GM11168 (cell line): ENCODE results near the gene SPATS2.

Experiments used
- in situ Hi-C: fragments of 300-500 bp; cut with MboI; formaldehyde crosslinking; loops from one replicate; pipeline ENCODE4 v1.12.0; 2022; ENCODE audit warnings: low sequenced_read_pairs; ENCODE audit not compliant: unreplicated experiment

The SPATS2 gene

DNA sequence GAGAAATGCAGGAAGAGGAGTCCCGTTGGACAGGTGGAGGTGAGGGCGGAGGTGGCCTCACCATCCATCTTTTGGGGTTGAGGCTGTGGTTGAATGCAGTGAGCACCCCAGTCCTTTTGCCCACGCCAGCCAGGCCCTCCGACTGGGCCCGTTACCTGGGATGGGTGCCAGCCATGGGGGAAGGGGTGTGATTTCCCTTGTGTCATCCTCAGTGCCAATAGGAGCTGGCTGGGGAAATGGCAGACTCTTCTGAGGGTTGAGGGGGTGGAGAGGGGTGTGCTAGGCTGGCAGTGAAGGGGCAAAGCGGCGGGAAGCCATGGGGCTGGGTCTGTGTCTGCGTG lies 181.2 kb downstream of the SPATS2 start:
- in situ Hi-C loops, result no loop called here

DNA sequence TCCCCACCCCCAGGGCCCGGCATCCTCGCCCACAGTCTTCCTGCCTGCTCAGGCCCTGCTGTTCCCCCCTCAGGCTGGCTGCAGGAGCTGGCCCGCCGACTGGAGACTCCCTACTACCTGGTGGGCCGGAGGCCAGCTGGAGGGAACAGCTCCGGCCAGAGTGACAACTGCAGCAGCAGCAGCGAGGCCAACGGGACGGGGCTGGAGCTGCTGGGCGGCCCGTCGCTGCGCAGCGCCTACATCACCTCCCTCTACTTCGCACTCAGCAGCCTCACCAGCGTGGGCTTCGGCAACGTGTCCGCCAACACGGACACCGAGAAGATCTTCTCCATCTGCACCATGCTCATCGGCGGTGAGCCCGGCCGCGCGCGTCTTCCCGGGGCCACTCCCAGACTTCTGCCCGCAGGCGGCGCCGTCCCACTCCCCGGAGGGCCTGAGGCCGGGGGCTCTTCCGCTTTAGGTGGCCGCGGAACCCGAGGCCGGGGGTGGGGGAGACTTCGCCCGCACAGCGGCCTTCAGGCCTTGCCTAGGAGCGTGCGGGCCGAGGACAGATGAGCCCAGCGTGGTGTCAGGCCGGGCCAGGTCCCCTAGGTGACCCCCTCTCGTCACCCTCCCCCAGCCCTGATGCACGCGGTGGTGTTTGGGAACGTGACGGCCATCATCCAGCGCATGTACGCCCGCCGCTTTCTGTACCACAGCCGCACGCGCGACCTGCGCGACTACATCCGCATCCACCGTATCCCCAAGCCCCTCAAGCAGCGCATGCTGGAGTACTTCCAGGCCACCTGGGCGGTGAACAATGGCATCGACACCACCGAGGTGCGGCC lies 181.8 kb downstream of the SPATS2 start:
- in situ Hi-C loops, result no loop called here

DNA sequence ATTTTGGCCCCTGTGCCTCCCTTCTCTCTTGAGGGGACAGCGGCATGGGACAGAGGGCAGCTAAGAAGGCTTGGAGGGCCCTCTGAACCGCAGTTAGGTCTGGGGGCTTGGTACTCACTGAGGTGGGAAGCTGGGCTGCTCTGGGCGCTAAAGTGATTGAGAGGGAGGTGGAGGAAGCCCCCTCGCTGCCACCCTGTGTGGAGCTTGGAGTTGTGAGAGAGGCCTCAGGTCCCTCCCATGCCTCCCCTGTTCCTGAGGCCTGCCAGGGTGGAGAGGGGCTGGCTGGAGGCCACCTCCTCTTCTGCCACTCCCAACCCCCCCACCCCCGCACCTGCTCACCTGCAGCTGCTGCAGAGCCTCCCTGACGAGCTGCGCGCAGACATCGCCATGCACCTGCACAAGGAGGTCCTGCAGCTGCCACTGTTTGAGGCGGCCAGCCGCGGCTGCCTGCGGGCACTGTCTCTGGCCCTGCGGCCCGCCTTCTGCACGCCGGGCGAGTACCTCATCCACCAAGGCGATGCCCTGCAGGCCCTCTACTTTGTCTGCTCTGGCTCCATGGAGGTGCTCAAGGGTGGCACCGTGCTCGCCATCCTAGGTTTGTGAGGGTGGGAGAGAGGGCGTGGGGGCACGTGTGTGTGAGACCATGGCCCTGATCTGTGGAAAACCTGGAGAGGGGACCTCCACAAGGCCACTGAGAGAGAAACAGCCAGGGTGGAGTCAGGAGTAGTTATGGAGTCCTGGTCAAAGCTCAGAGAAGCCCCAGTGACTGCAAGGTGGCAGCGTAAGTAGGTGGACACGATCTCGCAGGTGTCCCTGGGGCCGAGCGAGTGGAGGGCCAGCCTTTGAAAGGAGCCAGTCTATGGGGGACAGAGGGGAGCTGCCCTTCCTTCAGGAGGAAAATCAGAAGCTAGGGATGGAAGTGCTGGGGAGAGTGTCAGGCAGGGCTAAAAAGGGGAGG lies 182.8 kb downstream of the SPATS2 start:
- in situ Hi-C loops, result no loop called here

DNA sequence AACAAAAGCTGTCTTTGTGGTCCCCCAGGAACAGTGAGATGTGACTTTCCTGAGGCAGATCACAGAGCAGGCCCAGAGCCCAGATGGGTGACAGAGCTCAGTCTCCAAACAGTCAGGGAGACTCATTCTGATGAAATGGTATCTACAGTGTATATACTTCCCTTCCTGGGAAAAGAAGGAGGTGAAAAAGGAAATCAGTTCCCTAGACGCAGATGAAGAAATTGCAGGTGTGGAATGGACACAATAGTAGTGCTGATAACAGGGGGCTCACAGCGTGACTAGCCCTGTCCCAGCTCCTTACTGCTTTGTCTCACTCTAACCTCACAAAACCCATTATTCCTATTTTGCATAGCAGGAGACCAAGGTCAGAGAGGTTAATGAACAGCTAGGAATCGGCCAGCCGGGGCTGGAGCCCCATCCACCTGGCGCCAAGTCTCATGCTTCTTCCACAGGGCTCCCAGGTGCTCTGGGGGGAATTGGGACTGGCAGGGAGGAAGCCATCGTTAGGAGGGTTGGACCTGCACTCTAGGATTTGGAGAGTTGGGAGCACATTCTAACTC lies 183.5 kb downstream of the SPATS2 start:
- in situ Hi-C loops, result no loop called here

DNA sequence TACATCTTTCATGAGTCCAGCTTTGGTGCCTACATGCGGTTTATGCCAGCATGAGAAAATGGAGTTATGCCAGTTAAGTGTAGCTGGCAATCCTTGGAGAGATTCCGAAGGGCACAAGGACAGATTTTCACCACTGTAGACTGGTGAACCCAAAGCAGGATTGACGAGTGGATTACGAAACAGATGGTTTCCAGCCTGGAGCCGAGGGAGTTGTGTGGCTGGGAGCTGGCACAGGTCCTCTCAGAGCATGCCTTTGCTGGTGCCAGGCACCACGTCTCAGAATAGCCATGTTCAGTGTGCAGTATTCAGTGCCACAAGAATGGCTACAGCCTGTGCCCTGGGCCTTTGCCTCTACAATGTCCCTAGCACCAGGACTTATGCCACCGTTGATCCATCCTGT lies 184.8 kb downstream of the SPATS2 start:
- in situ Hi-C loops, result no loop called here

DNA sequence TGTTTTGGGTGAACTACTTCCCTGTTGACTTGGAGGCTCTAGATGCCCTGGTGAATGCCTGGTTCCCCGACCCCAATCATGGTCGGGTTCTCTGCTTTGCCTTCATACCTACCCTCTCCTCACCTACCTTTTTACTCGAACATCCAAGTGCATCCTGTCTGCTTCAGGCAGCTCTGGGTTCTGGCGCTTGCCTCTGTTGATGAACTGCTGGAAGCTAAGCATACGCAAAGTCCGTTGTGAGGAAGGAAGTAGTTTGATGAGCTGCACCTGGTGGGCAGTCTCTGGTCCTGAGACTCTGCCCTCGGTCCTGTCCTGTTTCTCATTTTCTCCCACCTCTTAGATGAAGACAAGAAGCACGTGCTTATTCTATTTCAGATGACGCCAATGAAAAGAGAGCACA lies 185.2 kb downstream of the SPATS2 start:
- in situ Hi-C loops, result no loop called here

DNA sequence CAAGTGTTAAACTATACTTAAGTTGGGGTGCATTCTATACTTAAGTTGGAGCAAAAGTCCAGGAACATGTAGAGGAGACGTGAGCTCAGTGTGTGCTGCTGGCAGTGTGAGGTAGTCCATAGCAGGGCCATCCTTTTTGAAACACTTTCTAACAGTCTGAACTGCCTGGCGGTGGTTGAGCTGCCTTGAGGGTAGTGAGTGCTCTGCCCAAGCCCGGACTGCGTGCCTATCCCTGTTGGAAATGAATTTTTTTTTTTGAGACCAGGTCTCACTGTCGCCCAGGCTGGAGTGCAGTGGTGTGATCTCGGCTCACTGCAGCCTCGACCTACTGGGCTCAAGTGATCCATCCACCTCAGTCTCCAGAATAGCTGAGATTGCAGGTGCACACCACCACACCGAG lies 185.6 kb downstream of the SPATS2 start:
- in situ Hi-C loops, result no loop called here

DNA sequence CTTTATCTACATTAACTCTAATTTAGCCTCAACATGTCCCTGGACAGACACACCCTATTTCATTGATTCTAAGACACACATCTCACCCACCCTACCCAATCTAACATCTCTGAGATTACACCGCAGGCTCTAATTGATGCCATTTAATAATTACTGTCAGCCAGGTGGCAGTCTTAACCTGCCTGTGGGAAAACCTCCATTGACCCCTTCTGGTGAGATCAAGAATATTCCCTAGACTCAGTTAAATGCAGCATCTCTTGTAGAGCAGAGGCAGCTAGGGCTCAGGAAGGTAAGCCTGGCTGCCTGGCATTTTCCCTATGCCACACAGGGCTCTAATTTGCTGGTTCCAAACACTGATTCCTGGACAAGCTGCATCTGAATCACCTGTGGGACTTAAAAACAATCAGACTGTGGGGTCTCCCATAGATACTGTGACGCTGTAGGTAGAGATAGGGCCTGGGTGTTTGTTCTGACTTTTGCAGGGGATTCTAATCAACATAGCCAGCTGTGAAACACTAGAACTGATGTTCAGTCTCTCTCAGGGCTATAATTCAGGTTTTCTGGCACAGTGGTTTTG lies 186.3 kb downstream of the SPATS2 start:
- in situ Hi-C loops, result no loop called here

DNA sequence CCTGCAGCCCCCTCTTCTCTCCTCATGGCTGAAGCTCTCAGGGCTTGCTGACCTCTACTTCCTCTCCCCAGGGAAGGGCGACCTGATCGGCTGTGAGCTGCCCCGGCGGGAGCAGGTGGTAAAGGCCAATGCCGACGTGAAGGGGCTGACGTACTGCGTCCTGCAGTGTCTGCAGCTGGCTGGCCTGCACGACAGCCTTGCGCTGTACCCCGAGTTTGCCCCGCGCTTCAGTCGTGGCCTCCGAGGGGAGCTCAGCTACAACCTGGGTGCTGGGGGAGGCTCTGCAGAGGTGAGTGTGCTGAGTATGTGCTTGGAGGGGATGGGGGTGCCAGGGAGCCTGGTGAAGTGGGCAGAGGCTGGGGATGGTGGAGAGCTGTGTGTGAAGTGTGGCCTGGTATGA lies 187.0 kb downstream of the SPATS2 start:
- in situ Hi-C loops, result no loop called here

DNA sequence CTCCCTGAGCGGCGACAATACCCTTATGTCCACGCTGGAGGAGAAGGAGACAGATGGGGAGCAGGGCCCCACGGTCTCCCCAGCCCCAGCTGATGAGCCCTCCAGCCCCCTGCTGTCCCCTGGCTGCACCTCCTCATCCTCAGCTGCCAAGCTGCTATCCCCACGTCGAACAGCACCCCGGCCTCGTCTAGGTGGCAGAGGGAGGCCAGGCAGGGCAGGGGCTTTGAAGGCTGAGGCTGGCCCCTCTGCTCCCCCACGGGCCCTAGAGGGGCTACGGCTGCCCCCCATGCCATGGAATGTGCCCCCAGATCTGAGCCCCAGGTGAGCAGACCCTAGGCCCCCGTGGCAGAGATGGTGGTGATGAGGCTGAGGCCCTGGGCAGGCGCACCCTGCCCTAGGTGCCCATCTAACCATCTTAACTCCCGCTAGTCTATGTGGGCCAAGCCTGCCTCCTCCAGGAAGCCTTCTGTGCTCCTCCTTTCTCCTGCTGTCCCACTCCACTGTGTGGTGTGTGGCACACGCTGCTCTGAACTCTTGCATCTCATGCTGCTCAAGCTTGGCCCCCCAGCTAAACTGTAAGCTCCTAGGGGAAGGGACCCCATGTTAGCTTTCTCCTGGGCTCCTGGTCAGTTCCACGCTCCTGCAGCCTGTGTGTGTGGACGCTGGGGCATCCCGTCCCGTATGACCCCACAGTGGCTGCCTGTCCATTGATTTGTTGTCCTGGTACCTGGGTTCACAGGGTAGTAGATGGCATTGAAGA lies 188.5 kb downstream of the SPATS2 start:
- in situ Hi-C loops, result no loop called here

DNA sequence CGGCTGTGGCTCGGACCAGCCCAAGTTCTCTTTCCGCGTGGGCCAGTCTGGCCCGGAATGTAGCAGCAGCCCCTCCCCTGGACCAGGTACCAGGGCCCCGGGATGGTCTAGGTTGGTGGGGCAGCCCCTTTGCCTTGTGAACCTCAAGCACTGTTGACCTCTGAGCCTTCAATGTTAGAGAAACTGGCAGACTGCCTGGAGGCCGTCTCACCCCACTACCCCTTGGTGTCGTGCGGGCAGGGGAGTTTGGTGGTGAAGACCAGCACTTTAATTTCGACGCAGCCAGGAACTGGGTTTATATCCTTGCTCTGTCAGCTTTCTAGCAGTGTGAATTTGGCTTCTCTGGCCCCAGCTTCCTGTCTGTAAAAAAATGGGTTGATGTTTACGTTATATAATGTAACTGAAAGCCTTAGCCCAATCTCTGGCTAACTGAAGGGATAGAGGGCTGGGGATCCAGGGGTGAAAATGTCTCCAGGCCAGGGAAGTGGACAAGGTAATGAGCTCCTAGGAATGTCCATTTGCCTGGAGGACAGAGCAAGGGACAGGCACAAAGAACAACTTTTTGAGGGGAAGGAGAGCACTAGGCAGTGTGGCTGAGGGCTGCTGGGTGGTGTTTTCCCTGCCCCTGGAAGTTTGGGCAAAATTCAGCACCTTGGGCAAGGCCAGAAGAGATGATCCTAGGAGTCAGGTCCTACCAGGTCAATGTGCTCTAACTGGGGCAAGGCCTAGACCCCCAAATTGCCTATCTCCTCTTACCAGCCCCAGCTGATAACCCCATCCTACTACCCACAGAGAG lies 189.3 kb downstream of the SPATS2 start:
- in situ Hi-C loops, result no loop called here

DNA sequence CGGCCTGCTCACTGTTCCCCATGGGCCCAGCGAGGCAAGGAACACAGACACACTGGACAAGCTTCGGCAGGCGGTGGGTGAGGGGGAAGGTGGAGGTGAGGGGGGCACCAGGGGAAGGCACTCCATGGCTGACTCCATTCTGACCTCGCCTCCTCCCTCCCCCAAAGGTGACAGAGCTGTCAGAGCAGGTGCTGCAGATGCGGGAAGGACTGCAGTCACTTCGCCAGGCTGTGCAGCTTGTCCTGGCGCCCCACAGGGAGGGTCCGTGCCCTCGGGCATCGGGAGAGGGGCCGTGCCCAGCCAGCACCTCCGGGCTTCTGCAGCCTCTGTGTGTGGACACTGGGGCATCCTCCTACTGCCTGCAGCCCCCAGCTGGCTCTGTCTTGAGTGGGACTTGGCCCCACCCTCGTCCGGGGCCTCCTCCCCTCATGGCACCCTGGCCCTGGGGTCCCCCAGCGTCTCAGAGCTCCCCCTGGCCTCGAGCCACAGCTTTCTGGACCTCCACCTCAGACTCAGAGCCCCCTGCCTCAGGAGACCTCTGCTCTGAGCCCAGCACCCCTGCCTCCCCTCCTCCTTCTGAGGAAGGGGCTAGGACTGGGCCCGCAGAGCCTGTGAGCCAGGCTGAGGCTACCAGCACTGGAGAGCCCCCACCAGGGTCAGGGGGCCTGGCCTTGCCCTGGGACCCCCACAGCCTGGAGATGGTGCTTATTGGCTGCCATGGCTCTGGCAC lies 190.1 kb downstream of the SPATS2 start:
- in situ Hi-C loops, result no loop called here

DNA sequence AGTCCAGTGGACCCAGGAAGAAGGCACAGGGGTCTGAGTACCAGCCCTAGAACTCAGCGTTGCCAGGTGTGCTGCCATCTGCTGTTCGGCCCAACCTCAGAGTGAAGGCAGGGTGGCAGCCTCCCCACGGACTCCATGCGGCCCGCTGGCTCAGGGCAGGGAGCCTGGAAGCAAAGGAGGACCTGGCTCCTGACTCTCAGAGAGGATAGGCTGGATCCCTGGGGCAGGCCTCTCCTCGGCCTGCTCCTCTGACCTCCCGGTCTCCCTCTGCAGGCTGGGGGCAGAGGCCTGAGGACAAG lies 190.6 kb downstream of the SPATS2 start:
- in situ Hi-C loops, result no loop called here

DNA sequence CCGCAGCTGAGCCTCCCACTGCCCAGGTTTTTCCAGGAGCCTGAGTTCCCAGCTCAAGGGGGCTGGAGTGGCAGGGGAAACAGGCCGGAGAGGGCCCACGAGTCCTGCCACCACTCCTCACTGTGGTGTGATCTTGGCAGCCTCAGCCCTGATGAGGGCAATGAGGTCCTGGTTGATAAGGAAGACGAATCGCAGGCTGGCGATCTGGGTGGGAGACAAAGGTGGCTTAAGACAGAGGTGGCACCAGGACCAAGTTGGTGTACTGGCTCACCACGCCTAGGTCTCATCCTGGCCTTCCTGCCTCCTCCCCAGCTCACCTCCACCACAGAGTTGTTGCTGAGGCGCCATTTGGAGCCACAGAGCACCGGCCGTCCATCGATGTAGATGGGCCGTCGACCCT lies 191.3 kb downstream of the SPATS2 start:
- in situ Hi-C loops, result no loop called here

DNA sequence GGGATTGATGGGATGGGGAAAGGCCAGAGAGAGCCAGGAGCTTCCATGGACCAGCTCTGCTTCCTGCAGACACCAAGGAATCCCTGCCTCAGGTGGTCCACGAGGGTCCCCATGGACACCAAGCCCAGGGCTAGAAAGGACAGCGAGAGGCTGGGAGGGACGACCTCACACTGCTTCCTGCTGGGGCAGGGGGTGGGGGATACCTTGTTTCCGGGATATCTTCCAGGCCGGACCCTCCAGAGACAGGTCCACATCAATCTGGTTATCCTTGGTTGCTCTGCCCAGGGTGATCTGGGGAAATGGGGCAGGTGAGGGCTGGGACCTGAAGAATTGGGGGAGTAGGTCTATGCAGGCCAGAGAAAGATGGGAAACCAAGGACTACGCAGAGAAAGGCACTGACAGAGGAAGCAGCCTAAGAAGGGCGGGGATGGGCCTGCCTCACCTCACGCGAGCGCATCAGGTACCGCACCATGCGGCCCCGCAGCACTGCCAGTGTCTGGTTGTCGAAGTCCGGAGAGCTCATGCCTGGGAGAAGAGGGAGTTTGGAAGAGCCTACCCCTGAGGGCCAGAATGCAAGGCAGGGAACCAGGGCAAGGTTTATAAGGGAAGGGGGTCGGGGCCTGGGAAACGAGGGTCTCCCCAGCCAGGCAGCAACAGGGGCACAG lies 191.9 kb downstream of the SPATS2 start:
- in situ Hi-C loops, result no loop called here

DNA sequence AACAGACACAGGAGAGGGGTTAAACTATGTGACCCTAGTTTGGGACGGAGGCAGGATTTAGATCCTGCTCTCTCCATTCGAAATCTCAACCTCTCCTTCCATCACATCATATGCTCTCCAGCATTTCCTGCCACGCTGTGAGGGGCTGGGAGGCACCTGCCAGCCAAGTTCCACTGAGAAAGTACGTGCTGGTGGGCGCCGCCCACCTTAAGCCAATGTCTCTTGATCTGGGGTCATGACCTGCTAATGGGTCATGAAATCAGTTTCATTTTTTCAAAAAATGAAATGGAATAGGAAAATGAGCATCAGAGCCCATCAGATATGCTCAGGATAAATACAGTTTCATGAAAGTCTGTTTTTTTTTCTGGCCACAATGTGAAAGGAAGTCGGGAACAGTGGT lies 193.4 kb downstream of the SPATS2 start:
- in situ Hi-C loops, result no loop called here

DNA sequence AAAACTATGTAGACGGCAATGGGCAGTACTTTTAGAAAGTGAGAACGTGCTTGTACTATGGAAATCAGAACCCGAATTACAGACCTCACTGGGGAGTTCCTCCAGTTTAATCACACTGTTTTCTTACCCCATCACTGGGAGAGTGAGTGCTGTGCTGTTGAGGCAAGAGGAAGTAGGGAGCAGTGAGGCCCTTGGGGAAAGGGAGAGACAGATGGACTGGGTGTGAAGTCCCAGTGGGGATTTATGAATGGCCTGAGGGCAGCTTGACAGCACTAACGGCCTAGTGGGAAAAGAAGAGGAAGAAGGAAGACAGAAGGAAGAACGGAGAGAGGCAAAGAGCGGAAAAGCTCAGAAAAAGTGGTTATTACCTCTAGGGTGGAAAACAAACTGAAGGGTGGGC lies 195.0 kb downstream of the SPATS2 start:
- in situ Hi-C loops, result no loop called here

DNA sequence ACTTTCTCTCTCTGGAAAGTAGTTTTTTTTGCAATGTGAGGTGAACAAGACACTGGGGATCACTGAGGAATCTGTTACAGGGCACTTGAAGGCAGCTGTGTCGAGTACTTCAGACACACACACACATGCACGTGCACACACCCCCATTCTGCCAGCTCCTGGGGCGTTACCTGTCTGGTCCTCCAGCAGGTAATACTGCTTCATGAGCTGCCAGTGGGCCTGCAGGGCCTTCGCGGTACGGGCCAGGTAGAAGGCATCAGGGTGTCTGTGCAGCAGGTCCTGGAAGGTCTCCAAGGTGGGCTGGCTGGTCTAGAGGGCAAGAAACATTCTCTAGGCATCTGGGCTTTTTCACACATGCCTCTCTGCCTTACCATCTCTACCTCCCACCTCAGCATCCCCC lies 195.6 kb downstream of the SPATS2 start:
- in situ Hi-C loops, result no loop called here
